Activated CD4-positive, alpha-beta memory T cell treated with anti-CD3 and anti-CD28 coated beads for 36 hours (primary cell): ENCODE results near the gene XKR8. TPM values are rescaled to one million over a fixed set of nuclear protein-coding genes. Genes with fewer than 3 reads are reported as not detected.
"Not testable (repeated sequence)": the region's sequence is repeated elsewhere in the genome, so short reads cannot be mapped to it uniquely, and the experiment has no call there.

Experiments
- CTCF ChIA-PET: fragments of 350-600 bp; sonication (Branson Sonifier 250); formaldehyde crosslinking; loops from one replicate; lab custom pipeline; 2021; ENCODE audit warnings: antibody characterized with exemption, inconsistent platforms; lab: Charles Lee
- POLR2A ChIA-PET: fragments of 350-600 bp; sonication (Branson Sonifier 250); formaldehyde crosslinking; loops from one replicate; lab custom pipeline; 2021; ENCODE audit warnings: antibody characterized with exemption; lab: Charles Lee
- DNase-seq: peaks from one replicate; pipeline ENCODE4 v3.0.0-alpha.2; 2020
- H3K27ac Mint-ChIP-seq: one replicate; pipeline ENCODE4 v1.8.0; 2021; ENCODE audit warnings: mixed read lengths
- H3K27me3 Mint-ChIP-seq: one replicate; pipeline ENCODE4 v1.8.0; 2021; ENCODE audit warnings: mixed read lengths
- H3K36me3 Mint-ChIP-seq: one replicate; pipeline ENCODE4 v1.8.0; 2021; ENCODE audit warnings: mixed read lengths
- H3K4me1 Mint-ChIP-seq: one replicate; pipeline ENCODE4 v1.8.0; 2021; ENCODE audit warnings: low read depth, mixed read lengths
- H3K4me3 Mint-ChIP-seq: one replicate; pipeline ENCODE4 v1.8.0; 2021; ENCODE audit warnings: mild to moderate bottlenecking, mixed read lengths
- H3K9me3 Mint-ChIP-seq: one replicate; pipeline ENCODE4 v1.8.0; 2021; ENCODE audit warnings: mixed read lengths
- intact Hi-C: fragments of 100-400 bp; cut with micrococcal nuclease; formaldehyde crosslinking; loops from one replicate; pipeline ENCODE4 v1.15.1; 2023
- total RNA-seq, 2 experiments: library from RNA; stranded (reverse); gene quantifications; one replicate each; pipeline ENCODE4 v1.2.3, GENCODE V29; 2021

XKR8 gene
- total RNA-seq, 2 experiments from 2014 or later: 7.1 to 8.9 TPM

DNA sequence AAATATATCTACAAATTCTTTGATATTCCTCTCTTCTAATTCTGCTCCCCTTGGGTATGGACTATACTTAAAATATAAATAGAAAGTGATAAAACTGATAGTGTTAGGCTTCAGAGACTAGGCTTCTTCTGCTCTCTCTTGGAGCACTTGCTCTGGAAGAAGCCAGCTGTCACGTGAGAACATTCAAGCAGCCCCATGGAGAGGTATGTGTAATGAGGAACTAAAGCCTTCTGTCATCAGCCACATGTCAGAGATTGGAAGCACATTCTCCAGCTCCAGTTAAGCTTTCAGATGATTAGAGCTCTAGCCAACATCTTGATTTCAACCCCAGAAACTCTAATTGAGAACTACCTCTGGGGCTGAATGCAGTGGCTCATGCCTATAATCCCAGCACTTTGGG lies 34.3 kb downstream of the XKR8 start:
- peaks cover 25% of the 10 kb centered on the region for H3K4me1 Mint-ChIP-seq
- H3K36me3 Mint-ChIP-seq: peaks cover 36% of the 10 kb centered on the region
- H3K9me3 Mint-ChIP-seq: no peaks in the 10 kb centered on the region
- DNase-seq: no peak
- H3K27ac Mint-ChIP-seq: no peak overlapping the region
- ChIA-PET POLR2A (interaction anchor here (1.2 kb wide), 1 partner anchor 22 kb away, joined by 3 read pairs; no protein-coding TSS in a partner anchor), CTCF (interaction anchor here (1.0 to 2.0 kb wide), 4 partner anchors 9 to 255 kb away, joined by 3 to 8 read pairs (median 4); no protein-coding TSS in a partner anchor)
- H3K4me3 Mint-ChIP-seq: no peak overlapping the region
- H3K27me3 Mint-ChIP-seq: no peaks in the 10 kb centered on the region
- intact Hi-C loops: loop anchor here (10.0 kb wide), 1 partner anchor 91 kb away; the partner anchor contains the start of gene EYA3

GRCh38 chr1:27994526-27994925 lies 34.8 kb downstream of the XKR8 start:
- not testable (repeated sequence) for H3K27me3 Mint-ChIP-seq, H3K9me3 Mint-ChIP-seq, H3K27ac Mint-ChIP-seq, H3K4me3 Mint-ChIP-seq, DNase-seq
- POLR2A ChIA-PET: interaction anchor here (0.9 kb wide), 1 partner anchor 58 kb away, joined by 4 read pairs; no protein-coding TSS in a partner anchor
- H3K36me3 Mint-ChIP-seq: peaks cover 34% of the 10 kb centered on the region
- intact Hi-C loops: loop anchor here (10.0 kb wide), 1 partner anchor 90 kb away; the partner anchor contains the start of gene EYA3
- H3K4me1 Mint-ChIP-seq: peaks cover 25% of the 10 kb centered on the region
- CTCF ChIA-PET: interaction anchor here (0.6 to 2.0 kb wide), 5 partner anchors 9 to 951 kb away, joined by 3 to 8 read pairs (median 4); no protein-coding TSS in a partner anchor

GRCh38 chr1:27999055-27999454 lies 39.3 kb downstream of the XKR8 start:
- ChIA-PET POLR2A (no interaction called here), CTCF (interaction anchor here (1.3 kb wide), 1 partner anchor 19 kb away, joined by 3 read pairs; no protein-coding TSS in a partner anchor)
- intact Hi-C loops: loop anchor here (10.0 kb wide), 1 partner anchor 86 kb away; the partner anchor contains the start of gene EYA3

GRCh38 chr1:28002600-28002999 lies 42.8 kb downstream of the XKR8 start:
- intact Hi-C loops: no loop called here
- H3K4me3 Mint-ChIP-seq: no peak overlapping the region
- H3K4me1 Mint-ChIP-seq: no peaks in the 10 kb centered on the region
- no peak for DNase-seq
- no peaks in the 10 kb centered on the region for H3K27me3 Mint-ChIP-seq
- peaks cover 27% of the 10 kb centered on the region for H3K36me3 Mint-ChIP-seq
- no peak overlapping the region for H3K27ac Mint-ChIP-seq
- POLR2A ChIA-PET: interaction anchor here (0.6 kb wide), 1 partner anchor 90 kb away, joined by 3 read pairs; no protein-coding TSS in a partner anchor
- no peaks in the 10 kb centered on the region for H3K9me3 Mint-ChIP-seq
- CTCF ChIA-PET: interaction anchor here (0.7 to 1.4 kb wide), 3 partner anchors 9 to 89 kb away, joined by 3 to 4 read pairs (median 3); no protein-coding TSS in a partner anchor

More at GRCh38 chr1:27999055-27999454, 39.3 kb downstream of the XKR8 start:
- no peak overlapping the region for H3K4me3 Mint-ChIP-seq
- peaks cover 24% of the 10 kb centered on the region for H3K36me3 Mint-ChIP-seq
- no peak for DNase-seq
- H3K4me1 Mint-ChIP-seq: peaks cover under 1% of the 10 kb centered on the region
- no peak overlapping the region for H3K27ac Mint-ChIP-seq
- H3K9me3 Mint-ChIP-seq: no peaks in the 10 kb centered on the region
- no peaks in the 10 kb centered on the region for H3K27me3 Mint-ChIP-seq

- intact Hi-C loops, H3K27me3 Mint-ChIP-seq, H3K9me3 Mint-ChIP-seq, H3K27ac Mint-ChIP-seq, H3K4me1 Mint-ChIP-seq, DNase-seq, H3K4me3 Mint-ChIP-seq: not testable (repeated sequence)
- peaks cover 24% of the 10 kb centered on the region for H3K36me3 Mint-ChIP-seq
- POLR2A ChIA-PET: interaction anchor here (0.6 kb wide), 1 partner anchor 90 kb away, joined by 3 read pairs; no protein-coding TSS in a partner anchor
- CTCF ChIA-PET: interaction anchor here (0.7 to 1.4 kb wide), 3 partner anchors 9 to 88 kb away, joined by 3 to 4 read pairs (median 3); no protein-coding TSS in a partner anchor
These were observed 43.3 kb downstream of the XKR8 start for GRCh38 chr1:28003117-28003516.

GRCh38 chr1:28010969-28011368 lies 51.2 kb downstream of the XKR8 start:
- H3K4me3 Mint-ChIP-seq: no peak overlapping the region

More at GRCh38 chr1:28010969-28011368, 51.2 kb downstream of the XKR8 start:
- H3K4me1 Mint-ChIP-seq: no peaks in the 10 kb centered on the region
- intact Hi-C loops: no loop called here
- peaks cover 27% of the 10 kb centered on the region for H3K36me3 Mint-ChIP-seq
- CTCF ChIA-PET: no interaction called here
- POLR2A ChIA-PET: interaction anchor here (1.1 kb wide), 1 partner anchor 11 kb away, joined by 3 read pairs; no protein-coding TSS in a partner anchor
- no peak overlapping the region for H3K27ac Mint-ChIP-seq
- no peaks in the 10 kb centered on the region for H3K27me3 Mint-ChIP-seq
- H3K9me3 Mint-ChIP-seq: no peaks in the 10 kb centered on the region
- DNase-seq: no peak

Other genes starting within 250 kb of the XKR8 start
- gene FAM76A, start 234.0 kb upstream of the XKR8 start, total RNA-seq: 10 to 100 TPM in 1 of 2 experiments, 1 to 10 TPM in 1; 8.1 to 11.8 TPM
- gene STX12, start 186.8 kb upstream of the XKR8 start, total RNA-seq: 10 to 100 TPM; 31.8 to 32.0 TPM
- gene PPP1R8, start 129.2 kb upstream of the XKR8 start, total RNA-seq: 10 to 100 TPM; 42.9 to 43.8 TPM
- gene THEMIS2, start 87.4 kb upstream of the XKR8 start, total RNA-seq: 10 to 100 TPM; 27.4 to 29.3 TPM
- 10 to 100 TPM; 90.2 to 94.8 TPM for gene RPA2, start 45.4 kb upstream of the XKR8 start, total RNA-seq
- gene SMPDL3B, start 25.0 kb upstream of the XKR8 start, total RNA-seq: under 1 TPM; 0.36 to 0.46 TPM
- 10 to 100 TPM; 26.4 to 27.4 TPM for gene EYA3, start 128.6 kb downstream of the XKR8 start, total RNA-seq
- under 1 TPM; 0.15 to 0.19 TPM for gene PTAFR, start 216.7 kb downstream of the XKR8 start, total RNA-seq